Mesenchymal stem cell (in vitro differentiated cells and primary cell): Measurements from ENCODE around the gene UNC13B.
A peak's percentile ranks its signal among the peaks of the same experiment; 100 is the strongest.

Source experiments
- DNase-seq: peaks from one replicate; pipeline ENCODE4 v3.0.0-alpha.2; 2013
- H2AFZ ChIP-seq: one replicate; pipeline ENCODE4 v1.6.1; 2013; ENCODE audit warnings: low read depth, mild to moderate bottlenecking, control low read depth, inconsistent platforms, low read length, moderate library complexity
- H2AK5ac ChIP-seq: 2 replicates; pipeline ENCODE4 v1.6.1; 2013; ENCODE audit warnings: low read length, moderate library complexity, mild to moderate bottlenecking, inconsistent platforms; ENCODE audit not compliant: severe bottlenecking
- H2BK120ac ChIP-seq: one replicate; pipeline ENCODE4 v1.6.1; 2013; ENCODE audit warnings: low read depth, mild to moderate bottlenecking, inconsistent platforms, low read length, moderate library complexity
- H2BK12ac ChIP-seq, 2 experiments: one replicate each; pipeline ENCODE4 v1.6.1; 2013; ENCODE audit warnings: inconsistent platforms in 2 of 2, low read length in 2 of 2, mild to moderate bottlenecking in 2 of 2, moderate library complexity in 2 of 2, control low read depth in 1 of 2
- H2BK15ac ChIP-seq: one replicate; pipeline ENCODE4 v1.6.1; 2013; ENCODE audit warnings: mild to moderate bottlenecking, low read depth, inconsistent platforms; ENCODE audit not compliant: poor library complexity, severe bottlenecking
- H2BK5ac ChIP-seq: 2 replicates; pipeline ENCODE4 v1.6.1; 2013; ENCODE audit warnings: low read depth, mild to moderate bottlenecking, low read length, control low read depth, inconsistent platforms; ENCODE audit not compliant: poor library complexity, severe bottlenecking
- H3K14ac ChIP-seq, 2 experiments: one replicate each; pipeline ENCODE4 v1.6.1; 2013; ENCODE audit warnings: inconsistent platforms in 2 of 2, low read length in 2 of 2, control low read depth in 1 of 2, mild to moderate bottlenecking in 1 of 2, moderate library complexity in 1 of 2
- H3K18ac ChIP-seq, 2 experiments: one replicate each; pipeline ENCODE4 v1.6.1; 2013; ENCODE audit warnings: inconsistent platforms in 2 of 2, low read length in 2 of 2, control low read depth in 1 of 2, low read depth in 1 of 2, mild to moderate bottlenecking in 1 of 2
- H3K23ac ChIP-seq, 2 experiments: one replicate each; pipeline ENCODE4 v1.6.1; 2013; ENCODE audit warnings: inconsistent platforms in 2 of 2, low read length in 2 of 2, mild to moderate bottlenecking in 2 of 2, moderate library complexity in 2 of 2, control low read depth in 1 of 2
- H3K27ac ChIP-seq: 2 replicates; pipeline ENCODE4 v1.5.1; 2013; ENCODE audit warnings: mild to moderate bottlenecking, moderate library complexity, low read length, control low read depth, inconsistent platforms; ENCODE audit not compliant: poor library complexity, severe bottlenecking
- H3K27me3 ChIP-seq, 2 experiments: 2 replicates each; pipeline versions ENCODE4 v1.6.1 to v1.7.0; 2013; ENCODE audit warnings: low read length in 2 of 2, mild to moderate bottlenecking in 2 of 2, moderate library complexity in 2 of 2, control low read depth in 1 of 2, inconsistent platforms in 1 of 2; ENCODE audit not compliant: control insufficient read depth in 1 of 2, insufficient read depth in 1 of 2
- H3K36me3 ChIP-seq, 2 experiments: 2 replicates each; pipeline versions ENCODE4 v1.6.1 to v1.7.0; 2013; ENCODE audit warnings: low read length in 2 of 2, control low read depth in 1 of 2, inconsistent platforms in 1 of 2, low read depth in 1 of 2, mild to moderate bottlenecking in 1 of 2; ENCODE audit not compliant: insufficient read depth in 2 of 2, control insufficient read depth in 1 of 2
- H3K4ac ChIP-seq, 2 experiments: one replicate each; pipeline ENCODE4 v1.6.1; 2013; ENCODE audit warnings: inconsistent platforms in 2 of 2, low read length in 2 of 2, mild to moderate bottlenecking in 2 of 2, moderate library complexity in 2 of 2, control low read depth in 1 of 2, low read depth in 1 of 2
- H3K4me1 ChIP-seq: 2 replicates; pipeline ENCODE4 v1.6.1; 2013; ENCODE audit warnings: low read depth, low read length, control low read depth; ENCODE audit not compliant: control insufficient read depth, insufficient read depth
- H3K4me2 ChIP-seq: 2 replicates; pipeline ENCODE4 v1.6.1; 2013; ENCODE audit warnings: low read length, mild to moderate bottlenecking, inconsistent platforms; ENCODE audit not compliant: poor library complexity, severe bottlenecking
- H3K4me3 ChIP-seq, 2 experiments: 2 replicates each; pipeline versions ENCODE4 v1.5.1 to v1.7.0; 2013; ENCODE audit warnings: low read length in 2 of 2, mild to moderate bottlenecking in 2 of 2, control low read depth in 1 of 2, low read depth in 1 of 2; ENCODE audit not compliant: insufficient read depth in 1 of 2
- H3K79me1 ChIP-seq: replicated peaks from 2 replicates; pipeline ENCODE4 v1.6.1; 2013; ENCODE audit warnings: mild to moderate bottlenecking, control low read depth, low read length, inconsistent platforms; ENCODE audit not compliant: poor library complexity, severe bottlenecking
- H3K9ac ChIP-seq: 2 replicates; pipeline ENCODE4 v1.7.0; 2013; ENCODE audit warnings: mild to moderate bottlenecking, low read length, moderate library complexity
- H3K9me3 ChIP-seq: 2 replicates; pipeline ENCODE4 v1.7.0; 2013; ENCODE audit warnings: mild to moderate bottlenecking, low read length; ENCODE audit not compliant: control insufficient read depth
- H4K8ac ChIP-seq: one replicate; pipeline ENCODE4 v1.6.1; 2013; ENCODE audit warnings: inconsistent platforms, mild to moderate bottlenecking, low read length, moderate library complexity
- H4K91ac ChIP-seq: one replicate; pipeline ENCODE4 v1.6.1; 2013; ENCODE audit warnings: mild to moderate bottlenecking, low read length, inconsistent platforms
- WGBS: methylation state at CpG from one replicate; pipeline ENCODE4 v1.1.7; 2013; ENCODE audit warnings: mixed read lengths; 5-methylcytosine and 5-hydroxymethylcytosine counted together

The UNC13B gene

GRCh38 chr9:35286381-35286780, 124.6 kb downstream of the UNC13B start:
- H2BK120ac ChIP-seq, result no peak overlapping the region
- no CpG with 5 or more reads among the region's 1 CpG for WGBS
- no peak overlapping the region for H3K18ac ChIP-seq

GRCh38 chr9:35287987-35288632, 126.3 kb downstream of the UNC13B start:
- Histone ChIP-seq H3K79me1 (no peaks in the 10 kb centered on the region), H3K14ac (no peak overlapping the region), H3K23ac (no peak overlapping the region), H3K9ac (peak overlapping the region; percentile 5), H3K18ac (no peak overlapping the region), H3K4me1 (peaks cover 1% of the 10 kb centered on the region), H3K9me3 (no peaks in the 10 kb centered on the region), H2BK5ac (no peak overlapping the region), H3K4me2 (no peak overlapping the region), H3K27me3 (no peaks in the 10 kb centered on the region), H3K4me3 (no peak overlapping the region), H2AFZ (no peak overlapping the region), H2BK12ac (no peak overlapping the region), H4K91ac (no peak overlapping the region), H3K36me3 (no peaks in the 10 kb centered on the region), H2BK120ac (no peak overlapping the region), H4K8ac (no peak overlapping the region), H2AK5ac (no peak overlapping the region), H2BK15ac (no peak overlapping the region), H3K4ac (no peak overlapping the region), H3K27ac (no peak overlapping the region)
- DNase-seq, result no peak
- 90% methylated on average over 3 of the region's 3 CpGs for WGBS

More at GRCh38 chr9:35286381-35286780, 124.6 kb downstream of the UNC13B start:
- H2AFZ ChIP-seq, result no peak overlapping the region
- no peak for DNase-seq
- no peak overlapping the region for H4K8ac ChIP-seq
- H3K23ac ChIP-seq, result no peak overlapping the region
- no peak overlapping the region for H3K4ac ChIP-seq
- H3K14ac ChIP-seq, result no peak overlapping the region
- H4K91ac ChIP-seq, result no peak overlapping the region
- no peak overlapping the region for H2BK12ac ChIP-seq
- no peaks in the 10 kb centered on the region for H3K36me3 ChIP-seq
- peaks cover 1% of the 10 kb centered on the region for H3K4me1 ChIP-seq
- H3K9ac ChIP-seq, result no peak overlapping the region
- no peaks in the 10 kb centered on the region for H3K27me3 ChIP-seq
- no peak overlapping the region for H3K4me3 ChIP-seq
- no peak overlapping the region for H2AK5ac ChIP-seq
- no peaks in the 10 kb centered on the region for H3K79me1 ChIP-seq
- H3K4me2 ChIP-seq, result no peak overlapping the region
- H2BK15ac ChIP-seq, result no peak overlapping the region
- H2BK5ac ChIP-seq, result no peak overlapping the region
- no peaks in the 10 kb centered on the region for H3K9me3 ChIP-seq
- H3K27ac ChIP-seq, result no peak overlapping the region

- Histone ChIP-seq H3K23ac (no peak overlapping the region), H3K14ac (no peak overlapping the region), H2AK5ac (no peak overlapping the region), H4K8ac (no peak overlapping the region), H3K79me1 (no peaks in the 10 kb centered on the region), H3K18ac (no peak overlapping the region), H2BK15ac (no peak overlapping the region), H2BK12ac (no peak overlapping the region), H3K4me2 (no peak overlapping the region), H4K91ac (no peak overlapping the region), H2AFZ (no peak overlapping the region), H3K4me3 (no peak overlapping the region), H3K9me3 (no peaks in the 10 kb centered on the region), H3K36me3 (no peaks in the 10 kb centered on the region), H3K27ac (no peak overlapping the region), H2BK120ac (no peak overlapping the region), H3K27me3 (no peaks in the 10 kb centered on the region), H2BK5ac (no peak overlapping the region), H3K4me1 (peaks cover under 1% of the 10 kb centered on the region), H3K4ac (no peak overlapping the region), H3K9ac (peak overlapping the region; percentile 5)
- WGBS, result 97% methylated on average over 1 of the region's 1 CpG
- DNase-seq, result no peak
These were observed 127.0 kb downstream of the UNC13B start for GRCh38 chr9:35288778-35289177.

- Histone ChIP-seq H3K18ac (no peak overlapping the region), H3K27me3 (no peaks in the 10 kb centered on the region), H3K4me2 (no peak overlapping the region), H3K14ac (no peak overlapping the region), H3K4ac (no peak overlapping the region), H3K4me1 (no peaks in the 10 kb centered on the region), H2AK5ac (no peak overlapping the region), H2BK12ac (no peak overlapping the region), H3K9me3 (no peaks in the 10 kb centered on the region), H3K4me3 (no peak overlapping the region), H3K36me3 (peaks cover 2 to 6% of the 10 kb centered on the region in 2 experiments), H2AFZ (no peak overlapping the region), H3K27ac (no peak overlapping the region), H3K9ac (no peak overlapping the region), H2BK120ac (no peak overlapping the region), H3K79me1 (no peaks in the 10 kb centered on the region), H2BK5ac (no peak overlapping the region), H4K8ac (no peak overlapping the region), H4K91ac (no peak overlapping the region), H3K23ac (no peak overlapping the region), H2BK15ac (no peak overlapping the region)
- no peak for DNase-seq
- 91% methylated on average over 2 of the region's 2 CpGs for WGBS
These were observed 131.7 kb downstream of the UNC13B start for GRCh38 chr9:35293376-35293964.
